GM23338 (cell line): ENCODE measurements around the gene BCKDK. TPM values are rescaled to one million over a fixed set of nuclear protein-coding genes. Genes with fewer than 3 reads are reported as not detected.
A peak's percentile ranks its signal among the peaks of the same experiment; 100 is the strongest.

Experiments
- ATAC-seq: fragments of 200-7000 bp; cut with Tn5 transposase; 3 replicates; pipeline ENCODE4 v1.9.1; 2020
- DNase-seq: peaks from one replicate; pipeline ENCODE4 v3.0.0-alpha.2; 2015; ENCODE audit warnings: low spot score
- H2AFZ ChIP-seq: fragments of 200-600 bp; sonication (generic); 2 replicates; pipeline ENCODE4 v1.8.0; 2016; ENCODE audit warnings: antibody characterized with exemption, mild to moderate bottlenecking, moderate library complexity
- H3F3A ChIP-seq: fragments of 200-600 bp; sonication (generic); replicated peaks from 2 replicates; pipeline ENCODE4 v1.8.0; 2017; ENCODE audit warnings: antibody characterized with exemption, mixed run types, low read depth
- H3K27ac ChIP-seq: fragments of 200-600 bp; sonication (generic); 2 replicates; pipeline ENCODE4 v1.6.1; 2016; ENCODE audit warnings: low read depth
- H3K27me3 ChIP-seq: fragments of 200-600 bp; sonication (generic); 2 replicates; pipeline ENCODE4 v1.8.0; 2016; ENCODE audit warnings: mild to moderate bottlenecking, mixed run types, moderate library complexity; ENCODE audit not compliant: insufficient read depth
- H3K36me3 ChIP-seq: fragments of 200-600 bp; sonication (generic); 2 replicates; pipeline ENCODE4 v1.8.0; 2016; ENCODE audit warnings: mild to moderate bottlenecking; ENCODE audit not compliant: insufficient read depth
- H3K4me1 ChIP-seq: fragments of 200-600 bp; sonication (generic); 2 replicates; pipeline ENCODE4 v1.8.0; 2016; ENCODE audit warnings: mild to moderate bottlenecking, moderate library complexity; ENCODE audit not compliant: insufficient read depth
- H3K4me2 ChIP-seq: fragments of 200-600 bp; sonication (generic); 2 replicates; pipeline ENCODE4 v1.7.1; 2017; ENCODE audit warnings: mixed run types
- H3K4me3 ChIP-seq: fragments of 200-600 bp; sonication (generic); 2 replicates; pipeline ENCODE4 v1.6.1; 2016; ENCODE audit warnings: mixed run types
- H3K79me2 ChIP-seq: fragments of 200-600 bp; sonication (generic); replicated peaks from 2 replicates; pipeline ENCODE4 v1.8.0; 2017; ENCODE audit warnings: mild to moderate bottlenecking; ENCODE audit not compliant: insufficient read depth
- H3K9me2 ChIP-seq: fragments of 200-600 bp; sonication (generic); 2 replicates; pipeline ENCODE4 v1.8.0; 2017; ENCODE audit not compliant: insufficient read depth
- H4K20me1 ChIP-seq: fragments of 200-600 bp; sonication (generic); replicated peaks from 2 replicates; pipeline ENCODE4 v1.8.0; 2017; ENCODE audit warnings: mild to moderate bottlenecking; ENCODE audit not compliant: insufficient read depth
- H3K27ac Mint-ChIP-seq: 2 replicates; pipeline ENCODE4 v1.8.0; 2020; ENCODE audit warnings: inconsistent platforms, mild to moderate bottlenecking, moderate library complexity, mixed read lengths
- H3K27me3 Mint-ChIP-seq: 3 replicates; pipeline ENCODE4 v1.8.0; 2022; ENCODE audit warnings: low read depth, mild to moderate bottlenecking, moderate library complexity, mixed read lengths, inconsistent platforms; ENCODE audit not compliant: insufficient read depth, poor library complexity
- H3K36me3 Mint-ChIP-seq: 3 replicates; pipeline ENCODE4 v1.8.0; 2021; ENCODE audit warnings: low read depth, mild to moderate bottlenecking, inconsistent platforms, moderate library complexity, mixed read lengths
- H3K4me1 Mint-ChIP-seq: 3 replicates; pipeline ENCODE4 v1.8.0; 2020; ENCODE audit warnings: mild to moderate bottlenecking, inconsistent platforms, mixed read lengths
- H3K4me3 Mint-ChIP-seq: 3 replicates; pipeline ENCODE4 v1.8.0; 2021; ENCODE audit warnings: moderate library complexity, mild to moderate bottlenecking, inconsistent platforms, mixed read lengths
- H3K9me3 Mint-ChIP-seq: 3 replicates; pipeline ENCODE4 v1.8.0; 2020; ENCODE audit warnings: moderate library complexity, mild to moderate bottlenecking, inconsistent platforms, mixed read lengths
- CREB1 ChIP-seq: fragments of 250-450 bp; sonication (Bioruptor Pico); IDR thresholded peaks from 2 replicates; pipeline ENCODE4 v1.5.0; 2020; ENCODE audit warnings: low read depth, mild to moderate bottlenecking, moderate library complexity
- CTCF ChIP-seq, 2 experiments: fragments of 200-600 bp in 1 of 2; sonication (generic) in 1 of 2; conservative IDR thresholded peaks; 2 replicates each; pipeline versions ENCODE4 v1.5.1 to v1.6.1; 2016 to 2017; ENCODE audit warnings: antibody characterized with exemption in 2 of 2, low read depth in 2 of 2, mild to moderate bottlenecking in 2 of 2, moderate library complexity in 1 of 2
- ETS1 ChIP-seq: IDR thresholded peaks from 2 replicates; pipeline ENCODE4 v1.6.1; 2016; ENCODE audit warnings: antibody characterized with exemption
- JUNB ChIP-seq: IDR thresholded peaks from one replicate; pipeline ENCODE4 v1.6.1; 2016; ENCODE audit warnings: antibody characterized with exemption; ENCODE audit not compliant: unreplicated experiment
- POLR2AphosphoS5 ChIP-seq: IDR thresholded peaks from 2 replicates; pipeline ENCODE4 v1.6.1; 2016; ENCODE audit warnings: antibody characterized with exemption, low read depth
- REST ChIP-seq: IDR thresholded peaks from one replicate; pipeline ENCODE4 v1.6.1; 2018; ENCODE audit warnings: antibody characterized with exemption; ENCODE audit not compliant: unreplicated experiment
- STAT1 ChIP-seq: IDR thresholded peaks from one replicate; pipeline ENCODE4 v1.6.1; 2016; ENCODE audit warnings: antibody characterized with exemption; ENCODE audit not compliant: unreplicated experiment
- ZNF114 ChIP-seq: fragments of 250-450 bp; sonication (Bioruptor Pico); IDR thresholded peaks from 2 replicates; pipeline ENCODE4 v1.5.0; 2020; ENCODE audit warnings: mild to moderate bottlenecking, moderate library complexity
- ZNF331 ChIP-seq: fragments of 250-450 bp; sonication (Bioruptor Pico); IDR thresholded peaks from 2 replicates; pipeline ENCODE4 v1.5.0; 2020; ENCODE audit warnings: low read depth, mild to moderate bottlenecking, moderate library complexity
- ZNF462 ChIP-seq: fragments of 250-450 bp; sonication (Bioruptor Pico); IDR thresholded peaks from 2 replicates; pipeline ENCODE4 v1.5.0; 2020; ENCODE audit warnings: mild to moderate bottlenecking, moderate library complexity
- polyA plus RNA-seq: library from polyadenylated mRNA; unstranded; fragments of >200 nt; fragmentation: Nextera tagmentation; extraction: Ambion mirVana; gene quantifications from 2 replicates; pipeline ENCODE4 v1.2.1, GENCODE V29; 2016
- total RNA-seq: library from RNA; depleted of rRNA; stranded (reverse); fragments of >200 nt; shearing (Covaris generic); gene quantifications from 2 replicates; pipeline ENCODE4 v1.2.3, GENCODE V29; 2014

Gene BCKDK
- total and polyA plus RNA-seq, 2 experiments from 2014 or later = 36.1 to 58.9 TPM

GRCh38 chr16:31108794-31109558 lies 790 bp downstream of the BCKDK start (continued):
- TF ChIP-seq ETS1 = no peak
- TF ChIP-seq CREB1 (CRISPR knock-in tag) = no peak
- TF ChIP-seq JUNB = no peak

GRCh38 chr16:31109622-31110021 lies 1.4 kb downstream of the BCKDK start:
- H3K27me3 Mint-ChIP-seq = peaks cover 18% of the 10 kb centered on the region
- no peaks in the 10 kb centered on the region for H3K27me3 ChIP-seq
- ATAC-seq = no peak
- peak overlapping the region; percentile 87 for H3K4me3 ChIP-seq
- no peak overlapping the region for H3K27ac Mint-ChIP-seq
- H3F3A ChIP-seq = peaks cover 14% of the 10 kb centered on the region; the same call in 1 of the 2 replicates
- no peaks in the 10 kb centered on the region for H3K36me3 ChIP-seq
- peaks cover 7% of the 10 kb centered on the region for H4K20me1 ChIP-seq
- H3K4me3 Mint-ChIP-seq = peak overlapping the region; percentile 77
- TF ChIP-seq ZNF462 (CRISPR knock-in tag) = no peak
- TF ChIP-seq STAT1 = no peak
- TF ChIP-seq REST = no peak
- no peak for TF ChIP-seq JUNB
- no peak for TF ChIP-seq CTCF (conservative IDR thresholded peaks at IDR 0.05; ENCODE audit: low read depth in 2 of 2)
- TF ChIP-seq ZNF114 = no peak
- no peak for TF ChIP-seq POLR2AphosphoS5
- no peak for TF ChIP-seq ZNF331 (CRISPR knock-in tag)
- TF ChIP-seq ETS1 = no peak
- peaks cover 23% of the 10 kb centered on the region for H3K36me3 Mint-ChIP-seq
- DNase-seq = no peak
- peaks cover 6% of the 10 kb centered on the region; the same call in 1 of the 2 replicates for H3K4me1 ChIP-seq
- no peaks in the 10 kb centered on the region for H3K79me2 ChIP-seq
- no peak overlapping the region for H3K27ac ChIP-seq
- H3K4me2 ChIP-seq = peak overlapping the region; percentile 87
- peaks cover 9% of the 10 kb centered on the region; the same call in 1 of the 3 replicates for H3K4me1 Mint-ChIP-seq
- no peaks in the 10 kb centered on the region for H3K9me2 ChIP-seq
- no peak overlapping the region for H2AFZ ChIP-seq
- H3K9me3 Mint-ChIP-seq = peaks cover 4% of the 10 kb centered on the region
